HG02885 (cell line): Measurements from ENCODE around the gene IGFBP6.

Experiments
- ATAC-seq: cut with Tn5 transposase; IDR thresholded peaks from one replicate; pipeline ENCODE4 v1.9.1; 2021; ENCODE audit warnings: mild to moderate bottlenecking; ENCODE audit not compliant: unreplicated experiment, poor library complexity

The IGFBP6 gene

GRCh38 chr12:53058674-53059433 is 38.6 kb upstream of the IGFBP6 start:
- no peak for ATAC-seq

GRCh38 chr12:53059434-53060063 is 37.9 kb upstream of the IGFBP6 start:
- no peak for ATAC-seq

- ATAC-seq, result no peak
These were observed 37.3 kb upstream of the IGFBP6 start for GRCh38 chr12:53060064-53060720.

- no peak for ATAC-seq
These were observed 36.7 kb upstream of the IGFBP6 start for GRCh38 chr12:53060721-53061276.

GRCh38 chr12:53061404-53062010 is 36.0 kb upstream of the IGFBP6 start:
- ATAC-seq, result no peak

GRCh38 chr12:53062011-53062961 is 35.2 kb upstream of the IGFBP6 start:
- ATAC-seq, result no peak

- ATAC-seq, result no peak
These were observed 34.3 kb upstream of the IGFBP6 start for GRCh38 chr12:53062977-53063707.

GRCh38 chr12:53063708-53064612 is 33.5 kb upstream of the IGFBP6 start:
- ATAC-seq, result no peak

GRCh38 chr12:53064613-53065436 is 32.6 kb upstream of the IGFBP6 start:
- ATAC-seq, result no peak

GRCh38 chr12:53065470-53065869 is 32.0 kb upstream of the IGFBP6 start:
- ATAC-seq, result no peak

GRCh38 chr12:53065975-53066931 is 31.2 kb upstream of the IGFBP6 start:
- ATAC-seq, result no peak

GRCh38 chr12:53067074-53067992 is 30.1 kb upstream of the IGFBP6 start:
- no peak for ATAC-seq

GRCh38 chr12:53067993-53068770 is 29.3 kb upstream of the IGFBP6 start:
- no peak for ATAC-seq
